GM18858 (cell line): ENCODE data around the gene S100A14.

ENCODE experiments used
- ATAC-seq: cut with Tn5 transposase; IDR thresholded peaks from one replicate; pipeline ENCODE4 v1.9.1; 2021; ENCODE audit not compliant: unreplicated experiment

Gene S100A14

GRCh38 chr1:153566414-153567371 lies 49.4 kb downstream of the S100A14 start:
- no peak for ATAC-seq

DNA sequence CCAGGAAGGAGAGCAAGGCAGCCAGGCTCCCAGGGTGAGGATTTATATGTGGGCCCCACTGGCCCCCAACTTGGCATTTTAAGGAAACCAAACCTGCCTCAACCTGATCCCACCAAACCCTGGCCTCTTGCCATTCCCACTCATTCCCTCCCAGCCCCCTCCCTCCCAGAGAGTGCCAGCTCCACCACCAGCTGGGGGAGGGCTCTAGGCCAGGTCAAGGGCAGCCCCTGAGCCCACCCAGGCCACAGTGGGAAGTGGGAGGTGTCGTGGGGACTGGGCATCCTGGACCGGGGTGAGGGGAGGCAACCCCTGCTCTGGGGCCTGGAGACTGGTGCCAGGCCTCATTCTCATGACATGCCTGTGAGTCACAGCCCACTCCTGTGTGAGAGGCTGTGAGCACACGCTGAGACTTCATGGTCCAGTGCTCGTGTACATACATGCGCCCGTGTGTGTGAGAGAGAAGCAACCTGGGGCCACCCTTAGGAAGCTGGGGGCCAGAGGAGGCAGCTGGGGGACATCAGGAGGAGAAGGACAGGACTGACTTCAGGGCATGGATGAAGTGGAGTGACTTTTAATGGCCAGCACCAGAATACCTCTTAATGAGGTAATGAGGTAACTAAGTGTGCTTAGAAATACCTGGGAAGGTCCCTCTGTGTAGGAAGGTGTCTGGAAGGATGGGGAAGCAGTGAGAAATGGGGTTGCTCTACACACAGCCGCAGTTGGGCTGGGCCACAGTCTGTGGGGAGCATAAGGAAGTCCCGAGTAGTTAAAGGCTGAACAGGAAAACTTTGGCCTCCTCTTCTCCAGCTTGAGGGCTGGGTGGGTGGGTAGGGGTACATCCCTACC lies 50.4 kb downstream of the S100A14 start, which contains the start of gene S100A2:
Gene S100A2 (minus strand): TSS at position 316 of the 846 bp plus-strand sequence. CDS start 1,967 bp downstream, outside the sequence.
- no peak for ATAC-seq
